ENCODE data around the gene DHH.
"Not testable (repeated sequence)": the region's sequence is repeated elsewhere in the genome, so short reads cannot be mapped to it uniquely, and the experiment has no call there.

Gene DHH

DNA sequence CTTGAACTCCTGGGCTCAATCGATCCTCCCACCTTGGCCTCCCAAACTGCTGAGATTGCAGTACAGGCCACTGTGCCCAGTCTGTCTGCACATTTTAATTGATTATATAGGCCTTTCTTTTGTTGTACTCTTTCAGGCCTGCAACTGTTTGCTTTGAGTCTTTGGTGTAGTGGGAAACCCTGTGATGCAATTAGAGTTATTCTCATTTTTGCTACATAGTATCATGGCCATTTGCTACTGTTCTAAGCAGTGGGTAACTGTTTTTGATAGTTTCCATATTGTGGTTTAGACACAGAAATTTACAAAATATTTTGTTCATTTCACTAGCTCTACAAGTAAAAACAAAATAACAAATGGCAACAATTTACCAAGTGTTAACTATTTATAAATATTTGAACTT lies 42.9 kb upstream of the DHH start:
- H2AFZ ChIP-seq (ENCODE audit: low read depth, low read length) = no peak overlapping the region
- no peak for TF ChIP-seq EZH2phosphoT487 (IDR thresholded peaks at IDR 0.05; ENCODE audit: low read depth)
- TF ChIP-seq, protein P1, sequence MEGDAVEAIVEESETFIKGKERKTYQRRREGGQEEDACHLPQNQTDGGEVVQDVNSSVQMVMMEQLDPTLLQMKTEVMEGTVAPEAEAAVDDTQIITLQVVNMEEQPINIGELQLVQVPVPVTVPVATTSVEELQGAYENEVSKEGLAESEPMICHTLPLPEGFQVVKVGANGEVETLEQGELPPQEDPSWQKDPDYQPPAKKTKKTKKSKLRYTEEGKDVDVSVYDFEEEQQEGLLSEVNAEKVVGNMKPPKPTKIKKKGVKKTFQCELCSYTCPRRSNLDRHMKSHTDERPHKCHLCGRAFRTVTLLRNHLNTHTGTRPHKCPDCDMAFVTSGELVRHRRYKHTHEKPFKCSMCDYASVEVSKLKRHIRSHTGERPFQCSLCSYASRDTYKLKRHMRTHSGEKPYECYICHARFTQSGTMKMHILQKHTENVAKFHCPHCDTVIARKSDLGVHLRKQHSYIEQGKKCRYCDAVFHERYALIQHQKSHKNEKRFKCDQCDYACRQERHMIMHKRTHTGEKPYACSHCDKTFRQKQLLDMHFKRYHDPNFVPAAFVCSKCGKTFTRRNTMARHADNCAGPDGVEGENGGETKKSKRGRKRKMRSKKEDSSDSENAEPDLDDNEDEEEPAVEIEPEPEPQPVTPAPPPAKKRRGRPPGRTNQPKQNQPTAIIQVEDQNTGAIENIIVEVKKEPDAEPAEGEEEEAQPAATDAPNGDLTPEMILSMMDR (IDR thresholded peaks at IDR 0.05; ENCODE audit: low read depth, low read length) = no peak
- H4K20me1 ChIP-seq (ENCODE audit: insufficient read depth, low read length) = no peaks in the 10 kb centered on the region
- H3K4me3 ChIP-seq (ENCODE audit: low read length) = no peak overlapping the region
- H3K4me2 ChIP-seq (ENCODE audit: low read length) = no peak overlapping the region
- H3K36me3 ChIP-seq (replicated peaks; ENCODE audit: low read depth, low read length) = no peaks in the 10 kb centered on the region
- H3K4me1 ChIP-seq (ENCODE audit: low read length) = peaks cover 14% of the 10 kb centered on the region
- no peaks in the 10 kb centered on the region for H3K27me3 ChIP-seq (ENCODE audit: low read depth, low read length)
- no peak overlapping the region for H3K9ac ChIP-seq (ENCODE audit: low read length)
- no peaks in the 10 kb centered on the region for H3K9me3 ChIP-seq (ENCODE audit: insufficient read depth, low read length)
- peaks cover 20% of the 10 kb centered on the region for H3K79me2 ChIP-seq (ENCODE audit: low read length)
- no peak overlapping the region for H3K27ac ChIP-seq (ENCODE audit: low read length)

DNA sequence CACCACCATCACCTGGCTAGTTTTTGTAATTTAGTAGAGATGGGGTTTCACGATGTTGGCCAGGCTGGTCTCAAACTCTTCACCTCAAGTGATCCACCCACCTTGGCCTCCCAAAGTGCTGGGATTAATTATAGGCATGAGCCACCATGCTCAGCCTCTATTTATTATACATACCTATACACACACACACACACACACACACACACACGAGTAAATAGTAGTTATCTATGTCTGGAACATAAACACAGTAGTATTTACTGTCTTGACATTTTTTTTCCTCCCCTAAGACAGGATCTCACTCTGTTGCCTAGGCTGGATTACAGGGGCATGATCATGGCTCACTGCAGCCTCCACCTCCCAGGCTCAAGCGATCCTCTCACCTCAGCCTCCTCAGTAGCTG lies 42.4 kb upstream of the DHH start:
- not testable (repeated sequence) for H2AFZ ChIP-seq (ENCODE audit: low read depth, low read length)

DNA sequence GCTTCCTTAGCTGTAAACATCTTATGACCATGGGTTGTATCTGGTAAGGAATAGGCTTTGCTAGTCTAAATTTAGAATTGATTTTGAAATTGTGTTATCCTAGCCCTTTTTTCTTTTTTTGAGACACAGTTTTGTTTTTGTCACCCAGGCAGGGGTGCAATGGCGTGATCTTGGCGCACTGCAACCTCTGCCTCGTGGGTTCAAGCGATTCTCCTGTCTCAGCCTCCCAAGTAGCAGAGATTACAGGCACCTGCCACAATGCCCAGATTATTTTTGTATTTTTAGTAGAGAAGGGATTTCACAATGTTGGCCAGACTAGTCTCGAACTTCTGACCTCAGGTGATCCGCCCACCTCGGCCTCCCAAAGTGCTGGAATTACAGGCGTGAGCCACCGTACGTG lies 39.0 kb upstream of the DHH start:
- Histone ChIP-seq H3K4me2 (ENCODE audit: low read length) (peak overlapping the region; percentile 91), H3K79me2 (ENCODE audit: low read length) (peaks cover 53% of the 10 kb centered on the region), H3K27me3 (ENCODE audit: low read depth, low read length) (no peaks in the 10 kb centered on the region), H3K4me1 (ENCODE audit: low read length) (peaks cover 22% of the 10 kb centered on the region), H3K36me3 (replicated peaks; ENCODE audit: low read depth, low read length) (peaks cover 24% of the 10 kb centered on the region), H2AFZ (ENCODE audit: low read depth, low read length) (no peak overlapping the region), H3K27ac (ENCODE audit: low read length) (peak overlapping the region; percentile 85), H3K9me3 (ENCODE audit: insufficient read depth, low read length) (no peaks in the 10 kb centered on the region), H4K20me1 (ENCODE audit: insufficient read depth, low read length) (peaks cover 15% of the 10 kb centered on the region), H3K4me3 (ENCODE audit: low read length) (peak overlapping the region; percentile 82), H3K9ac (ENCODE audit: low read length) (peak overlapping the region; percentile 83)
- TF ChIP-seq, protein P1 (IDR thresholded peaks at IDR 0.05; ENCODE audit: low read depth, low read length) = no peak
- TF ChIP-seq EZH2phosphoT487 (IDR thresholded peaks at IDR 0.05; ENCODE audit: low read depth) = no peak

More for the DNA sequence above, 42.4 kb upstream of the DHH start:
- not testable (repeated sequence) for H3K4me2 ChIP-seq (ENCODE audit: low read length); H3K36me3 ChIP-seq (replicated peaks; ENCODE audit: low read depth, low read length); H3K27ac ChIP-seq (ENCODE audit: low read length); H3K27me3 ChIP-seq (ENCODE audit: low read depth, low read length); H4K20me1 ChIP-seq (ENCODE audit: insufficient read depth, low read length); H3K9ac ChIP-seq (ENCODE audit: low read length); H3K4me3 ChIP-seq (ENCODE audit: low read length); H3K9me3 ChIP-seq (ENCODE audit: insufficient read depth, low read length)
- H3K4me1 ChIP-seq (ENCODE audit: low read length) = peaks cover 14% of the 10 kb centered on the region
- H3K79me2 ChIP-seq (ENCODE audit: low read length) = peaks cover 25% of the 10 kb centered on the region

DNA sequence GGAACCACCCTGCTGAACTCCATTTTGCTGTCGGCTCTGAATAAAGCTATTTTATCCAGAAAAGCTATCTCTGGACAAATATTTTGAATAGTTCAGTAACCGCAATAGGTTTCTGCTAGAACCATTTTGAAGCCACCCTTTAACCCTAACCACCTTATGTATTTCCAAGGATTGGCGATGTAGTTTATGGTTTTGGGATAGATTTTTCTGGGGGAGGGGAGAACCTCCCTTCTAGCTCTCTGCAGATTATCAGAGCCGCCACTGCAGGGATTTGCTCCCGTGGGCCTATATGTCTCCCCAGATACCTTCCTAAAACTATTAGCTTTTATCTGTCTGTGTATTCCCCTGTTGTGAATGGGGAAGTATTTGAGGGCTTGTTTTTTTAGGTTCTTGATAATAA lies 38.4 kb upstream of the DHH start:
- Histone ChIP-seq H3K9ac (ENCODE audit: low read length) (peak overlapping the region; percentile 83), H3K79me2 (ENCODE audit: low read length) (peaks cover 53% of the 10 kb centered on the region), H3K36me3 (replicated peaks; ENCODE audit: low read depth, low read length) (peaks cover 24% of the 10 kb centered on the region), H3K9me3 (ENCODE audit: insufficient read depth, low read length) (no peaks in the 10 kb centered on the region), H3K4me1 (ENCODE audit: low read length) (peaks cover 22% of the 10 kb centered on the region), H2AFZ (ENCODE audit: low read depth, low read length) (peak overlapping the region; percentile 33; the same call in 1 of the 2 replicates), H4K20me1 (ENCODE audit: insufficient read depth, low read length) (peaks cover 15% of the 10 kb centered on the region), H3K27me3 (ENCODE audit: low read depth, low read length) (no peaks in the 10 kb centered on the region), H3K27ac (ENCODE audit: low read length) (peak overlapping the region; percentile 85), H3K4me2 (ENCODE audit: low read length) (peak overlapping the region; percentile 91), H3K4me3 (ENCODE audit: low read length) (peak overlapping the region; percentile 82)
- TF ChIP-seq EZH2phosphoT487 (IDR thresholded peaks at IDR 0.05; ENCODE audit: low read depth) = no peak
- TF ChIP-seq, protein P1 (IDR thresholded peaks at IDR 0.05; ENCODE audit: low read depth, low read length) = no peak
